LNCaP clone FGC (cell line): ENCODE data around the gene SLC39A11.

Experiments
- DNase-seq: peaks from one replicate; pipeline ENCODE4 v3.0.0-alpha.2; 2011; ENCODE audit warnings: low read depth
- H3K4me3 ChIP-seq: 2 replicates; pipeline ENCODE4 v1.5.1; 2011; ENCODE audit warnings: mild to moderate bottlenecking, low read depth, low read length, control low read depth
- TF ChIP-seq, protein P1 (sequence below): IDR thresholded peaks from 2 replicates; pipeline ENCODE4 v1.5.1; 2012; ENCODE audit warnings: mild to moderate bottlenecking; ENCODE audit not compliant: control insufficient read depth, insufficient read depth; ENCODE audit errors: extremely low read depth

Gene SLC39A11

GRCh38 chr17:72684405-72685020, 408.0 kb downstream of the SLC39A11 start:
- TF ChIP-seq, protein P1, sequence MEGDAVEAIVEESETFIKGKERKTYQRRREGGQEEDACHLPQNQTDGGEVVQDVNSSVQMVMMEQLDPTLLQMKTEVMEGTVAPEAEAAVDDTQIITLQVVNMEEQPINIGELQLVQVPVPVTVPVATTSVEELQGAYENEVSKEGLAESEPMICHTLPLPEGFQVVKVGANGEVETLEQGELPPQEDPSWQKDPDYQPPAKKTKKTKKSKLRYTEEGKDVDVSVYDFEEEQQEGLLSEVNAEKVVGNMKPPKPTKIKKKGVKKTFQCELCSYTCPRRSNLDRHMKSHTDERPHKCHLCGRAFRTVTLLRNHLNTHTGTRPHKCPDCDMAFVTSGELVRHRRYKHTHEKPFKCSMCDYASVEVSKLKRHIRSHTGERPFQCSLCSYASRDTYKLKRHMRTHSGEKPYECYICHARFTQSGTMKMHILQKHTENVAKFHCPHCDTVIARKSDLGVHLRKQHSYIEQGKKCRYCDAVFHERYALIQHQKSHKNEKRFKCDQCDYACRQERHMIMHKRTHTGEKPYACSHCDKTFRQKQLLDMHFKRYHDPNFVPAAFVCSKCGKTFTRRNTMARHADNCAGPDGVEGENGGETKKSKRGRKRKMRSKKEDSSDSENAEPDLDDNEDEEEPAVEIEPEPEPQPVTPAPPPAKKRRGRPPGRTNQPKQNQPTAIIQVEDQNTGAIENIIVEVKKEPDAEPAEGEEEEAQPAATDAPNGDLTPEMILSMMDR: no peak
- H3K4me3 ChIP-seq: peak overlapping the region; percentile 24

GRCh38 chr17:72683506-72684404, 408.7 kb downstream of the SLC39A11 start:
- DNase-seq: peak; percentile 81
- TF ChIP-seq, protein P1: no peak
- peak overlapping the region; percentile 24 for H3K4me3 ChIP-seq

More at GRCh38 chr17:72684405-72685020, 408.0 kb downstream of the SLC39A11 start:
- no peak for DNase-seq

DNA sequence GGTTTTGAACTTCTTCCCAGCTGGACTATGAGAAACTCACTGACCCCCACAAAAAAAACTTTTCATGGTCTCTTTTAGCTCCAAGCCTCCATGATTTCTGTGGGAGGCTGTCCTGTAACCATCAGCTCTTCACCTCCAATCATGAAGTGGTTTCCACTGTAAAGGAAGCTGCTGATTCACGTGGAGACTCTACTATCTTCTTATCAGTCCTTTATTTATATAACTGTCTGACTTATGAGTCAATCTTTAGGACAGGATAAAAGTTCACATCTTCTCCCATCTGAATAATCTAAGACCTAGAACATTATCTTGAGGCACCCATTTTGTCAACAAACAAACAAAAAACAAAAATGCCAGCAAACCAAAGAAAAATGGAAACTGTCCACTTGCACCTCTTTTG, 409.9 kb downstream of the SLC39A11 start:
- DNase-seq: no peak
- TF ChIP-seq, protein P1: no peak
- H3K4me3 ChIP-seq: no peak overlapping the region

GRCh38 chr17:72681844-72682243, 410.6 kb downstream of the SLC39A11 start:
- no peak overlapping the region for H3K4me3 ChIP-seq
- TF ChIP-seq, protein P1: no peak
- no peak for DNase-seq

GRCh38 chr17:72677714-72678390, 414.6 kb downstream of the SLC39A11 start:
- no peak overlapping the region for H3K4me3 ChIP-seq
- no peak for DNase-seq
- TF ChIP-seq, protein P1: no peak

DNA sequence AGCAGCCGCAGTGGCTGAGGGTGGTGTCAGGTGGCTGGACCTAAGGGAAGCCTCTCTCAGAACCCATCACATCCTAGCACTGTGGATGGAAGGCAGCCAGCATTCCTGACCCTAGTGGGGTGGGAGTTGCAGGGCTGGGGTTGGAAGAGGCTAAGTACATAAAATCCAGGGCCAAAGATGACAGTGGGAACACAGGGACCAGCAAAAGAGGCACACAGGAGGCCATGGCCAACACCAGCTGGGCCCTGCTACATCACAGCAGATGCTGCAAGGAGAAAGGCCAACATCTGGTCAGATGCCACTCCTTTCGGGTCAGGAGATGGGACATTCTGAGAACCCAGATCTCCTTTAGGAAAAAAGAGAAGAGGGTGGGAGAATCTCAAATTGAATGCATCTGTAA, 415.4 kb downstream of the SLC39A11 start:
- TF ChIP-seq, protein P1: no peak
- DNase-seq: no peak
- no peak overlapping the region for H3K4me3 ChIP-seq
